OCI-LY1 (cell line): Measurements from ENCODE around the gene CREB5.

Experiments used
- H2AFZ ChIP-seq: fragments of 200-600 bp; sonication (generic), shearing (Covaris generic); 2 replicates; pipeline ENCODE4 v1.6.0; 2014; ENCODE audit warnings: antibody characterized with exemption, mild to moderate bottlenecking, low read length
- H3F3A ChIP-seq: fragments of 200-600 bp; sonication (generic), shearing (Covaris generic); 2 replicates; pipeline ENCODE4 v1.6.0; 2014; ENCODE audit warnings: mild to moderate bottlenecking, antibody characterized with exemption, low read length, moderate library complexity; ENCODE audit not compliant: insufficient read depth
- H3K27ac ChIP-seq: fragments of 200-600 bp; sonication (generic); 2 replicates; pipeline ENCODE4 v1.5.1; 2014; ENCODE audit warnings: low read length, mixed run types, mild to moderate bottlenecking, low read depth; ENCODE audit not compliant: poor library complexity, severe bottlenecking
- H3K27me3 ChIP-seq: fragments of 200-600 bp; sonication (generic); 2 replicates; pipeline ENCODE4 v1.6.0; 2014; ENCODE audit warnings: antibody characterized with exemption, mild to moderate bottlenecking, low read length, moderate library complexity; ENCODE audit not compliant: insufficient read depth
- H3K36me3 ChIP-seq: fragments of 200-600 bp; sonication (generic); 2 replicates; pipeline ENCODE4 v1.6.1; 2014; ENCODE audit warnings: mild to moderate bottlenecking, antibody characterized with exemption, low read length, moderate library complexity, mixed read lengths; ENCODE audit not compliant: insufficient read depth
- H3K4me1 ChIP-seq: fragments of 200-600 bp; sonication (generic); 2 replicates; pipeline ENCODE4 v1.5.1; 2014; ENCODE audit warnings: mild to moderate bottlenecking, low read length, moderate library complexity; ENCODE audit not compliant: insufficient read depth, severe bottlenecking
- H3K4me2 ChIP-seq: fragments of 200-600 bp; sonication (generic), shearing (Covaris generic); 2 replicates; pipeline ENCODE4 v1.6.1; 2014; ENCODE audit warnings: low read length
- H3K4me3 ChIP-seq: fragments of 200-600 bp; sonication (generic); 2 replicates; pipeline ENCODE4 v1.5.1; 2014; ENCODE audit warnings: low read length, low read depth, mild to moderate bottlenecking, mixed read lengths; ENCODE audit not compliant: poor library complexity, severe bottlenecking
- H3K79me2 ChIP-seq: fragments of 200-600 bp; shearing (Covaris generic); 2 replicates; pipeline ENCODE4 v1.6.1; 2016; ENCODE audit warnings: mixed run types, low read length, mixed read lengths; ENCODE audit not compliant: insufficient read depth
- H3K9ac ChIP-seq: fragments of 200-600 bp; sonication (generic), shearing (Covaris generic); 2 replicates; pipeline ENCODE4 v1.6.1; 2014; ENCODE audit warnings: mild to moderate bottlenecking, low read length, mixed read lengths
- H3K9me2 ChIP-seq: fragments of 200-600 bp; sonication (generic), shearing (Covaris generic); 2 replicates; pipeline ENCODE4 v1.6.1; 2014; ENCODE audit warnings: low read depth, mild to moderate bottlenecking, low read length, mixed read lengths
- H3K9me3 ChIP-seq: fragments of 200-600 bp; shearing (Covaris generic); 2 replicates; pipeline ENCODE4 v1.6.1; 2014; ENCODE audit warnings: low read length, mixed read lengths
- H4K20me1 ChIP-seq: fragments of 200-600 bp; sonication (generic), shearing (Covaris generic); 2 replicates; pipeline ENCODE4 v1.6.0; 2016; ENCODE audit warnings: mild to moderate bottlenecking, low read length; ENCODE audit not compliant: insufficient read depth
- EZH2 ChIP-seq: fragments of 200-600 bp; sonication (generic), shearing (Covaris generic); IDR thresholded peaks from 2 replicates; pipeline ENCODE4 v1.8.0; 2017; ENCODE audit warnings: borderline replicate concordance, mixed run types, mild to moderate bottlenecking, antibody characterized with exemption, low read length, moderate library complexity, mixed read lengths
- TF ChIP-seq, protein P1 (sequence below): fragments of 200-600 bp; sonication (generic), shearing (Covaris generic); IDR thresholded peaks from 2 replicates; pipeline ENCODE4 v1.5.1; 2017; ENCODE audit warnings: mild to moderate bottlenecking, antibody characterized with exemption, low read length, moderate library complexity, mixed read lengths

Gene CREB5

GRCh38 chr7:28570970-28571288 is 158.6 kb downstream of the CREB5 start:
- H3K79me2 ChIP-seq = peaks cover 30% of the 10 kb centered on the region
- H3K4me2 ChIP-seq = peak overlapping the region; percentile 83
- H3F3A ChIP-seq = peaks cover 19% of the 10 kb centered on the region
- peaks cover 77% of the 10 kb centered on the region for H3K4me1 ChIP-seq
- no peaks in the 10 kb centered on the region for H4K20me1 ChIP-seq
- TF ChIP-seq EZH2 = no peak
- TF ChIP-seq, protein P1, sequence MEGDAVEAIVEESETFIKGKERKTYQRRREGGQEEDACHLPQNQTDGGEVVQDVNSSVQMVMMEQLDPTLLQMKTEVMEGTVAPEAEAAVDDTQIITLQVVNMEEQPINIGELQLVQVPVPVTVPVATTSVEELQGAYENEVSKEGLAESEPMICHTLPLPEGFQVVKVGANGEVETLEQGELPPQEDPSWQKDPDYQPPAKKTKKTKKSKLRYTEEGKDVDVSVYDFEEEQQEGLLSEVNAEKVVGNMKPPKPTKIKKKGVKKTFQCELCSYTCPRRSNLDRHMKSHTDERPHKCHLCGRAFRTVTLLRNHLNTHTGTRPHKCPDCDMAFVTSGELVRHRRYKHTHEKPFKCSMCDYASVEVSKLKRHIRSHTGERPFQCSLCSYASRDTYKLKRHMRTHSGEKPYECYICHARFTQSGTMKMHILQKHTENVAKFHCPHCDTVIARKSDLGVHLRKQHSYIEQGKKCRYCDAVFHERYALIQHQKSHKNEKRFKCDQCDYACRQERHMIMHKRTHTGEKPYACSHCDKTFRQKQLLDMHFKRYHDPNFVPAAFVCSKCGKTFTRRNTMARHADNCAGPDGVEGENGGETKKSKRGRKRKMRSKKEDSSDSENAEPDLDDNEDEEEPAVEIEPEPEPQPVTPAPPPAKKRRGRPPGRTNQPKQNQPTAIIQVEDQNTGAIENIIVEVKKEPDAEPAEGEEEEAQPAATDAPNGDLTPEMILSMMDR = no peak
- peak overlapping the region; percentile 98 for H3K27ac ChIP-seq
- no peaks in the 10 kb centered on the region; the same call in 1 of the 2 replicates for H3K36me3 ChIP-seq
- peak overlapping the region; percentile 74 for H3K9ac ChIP-seq
- H3K4me3 ChIP-seq = peak overlapping the region; percentile 66
- no peaks in the 10 kb centered on the region for H3K9me3 ChIP-seq
- H2AFZ ChIP-seq = no peak overlapping the region
- H3K27me3 ChIP-seq = no peaks in the 10 kb centered on the region
- no peaks in the 10 kb centered on the region for H3K9me2 ChIP-seq

DNA sequence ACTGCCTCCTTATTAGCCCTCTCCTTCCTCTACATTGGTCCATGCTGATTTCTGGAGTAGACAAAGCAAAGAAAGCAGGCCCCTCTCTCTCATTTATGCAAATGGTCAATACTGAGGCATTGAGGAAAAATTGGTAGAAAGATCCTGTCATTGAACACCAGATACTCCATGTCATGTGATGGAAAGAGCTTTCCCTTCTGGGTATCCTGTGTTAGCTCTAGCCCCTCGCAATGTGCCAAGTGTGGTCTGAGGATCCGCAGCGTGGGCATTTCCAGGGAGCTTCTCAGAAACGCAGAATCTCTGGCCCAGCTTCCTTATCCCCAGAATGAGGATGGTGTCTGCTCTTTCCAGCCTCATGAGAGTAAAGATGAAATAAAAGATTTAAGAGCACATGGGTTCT is 159.1 kb downstream of the CREB5 start:
- peaks cover 77% of the 10 kb centered on the region for H3K4me1 ChIP-seq
- no peaks in the 10 kb centered on the region for H3K9me2 ChIP-seq
- peak overlapping the region; percentile 83 for H3K4me2 ChIP-seq
- no peak overlapping the region for H2AFZ ChIP-seq
- H3K36me3 ChIP-seq = peaks cover 4% of the 10 kb centered on the region
- peak overlapping the region; percentile 66 for H3K4me3 ChIP-seq
- H3F3A ChIP-seq = peaks cover 19% of the 10 kb centered on the region
- no peak for TF ChIP-seq EZH2
- TF ChIP-seq, protein P1 = no peak
- H3K79me2 ChIP-seq = peaks cover 30% of the 10 kb centered on the region
- peak overlapping the region; percentile 98 for H3K27ac ChIP-seq
- H3K9ac ChIP-seq = peak overlapping the region; percentile 74
- no peaks in the 10 kb centered on the region for H4K20me1 ChIP-seq
- H3K9me3 ChIP-seq = no peaks in the 10 kb centered on the region
- H3K27me3 ChIP-seq = no peaks in the 10 kb centered on the region

- H2AFZ ChIP-seq = no peak overlapping the region
- peaks cover 19% of the 10 kb centered on the region for H3F3A ChIP-seq
- no peak for TF ChIP-seq EZH2
- TF ChIP-seq, protein P1 = no peak
- peaks cover 31% of the 10 kb centered on the region for H3K79me2 ChIP-seq
- H3K4me3 ChIP-seq = peak overlapping the region; percentile 66
- H3K4me1 ChIP-seq = peaks cover 83% of the 10 kb centered on the region
- no peaks in the 10 kb centered on the region for H3K27me3 ChIP-seq
- no peaks in the 10 kb centered on the region for H4K20me1 ChIP-seq
- no peaks in the 10 kb centered on the region for H3K9me3 ChIP-seq
- peak overlapping the region; percentile 98 for H3K27ac ChIP-seq
- peak overlapping the region; percentile 83 for H3K4me2 ChIP-seq
- H3K36me3 ChIP-seq = peaks cover 15% of the 10 kb centered on the region
- H3K9ac ChIP-seq = peak overlapping the region; percentile 74
- H3K9me2 ChIP-seq = no peaks in the 10 kb centered on the region
Measured at GRCh38 chr7:28572321-28573058, 160.2 kb downstream of the CREB5 start.
